ENCODE measurements around the gene SUMF1. TPM values are rescaled to one million over a fixed set of nuclear protein-coding genes. Genes with fewer than 3 reads are reported as not detected.

The SUMF1 gene
- total and polyA plus RNA-seq, 4 donors: 13.0 to 34.2 (median 23.5) TPM

DNA sequence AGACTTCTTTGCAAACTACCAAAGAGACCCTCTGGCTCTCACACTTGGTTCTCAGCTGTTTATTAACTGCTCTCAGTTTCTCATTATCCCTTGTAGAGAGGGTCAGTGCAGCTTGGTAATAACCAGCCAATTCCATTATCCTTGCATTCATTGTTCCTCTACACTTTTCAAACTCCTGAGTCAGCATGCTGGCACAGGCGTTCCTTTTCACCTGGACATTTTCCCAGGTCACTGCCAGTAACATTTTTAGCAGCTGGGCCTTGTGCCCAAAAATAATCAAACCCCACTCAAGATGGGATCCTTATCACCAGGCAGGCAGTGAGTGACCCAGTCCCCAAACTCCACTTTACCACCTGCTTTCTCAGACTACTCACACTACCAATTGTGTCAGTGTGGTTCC, 4.8 kb upstream of the SUMF1 start:
- Histone ChIP-seq H3K36me3 (ENCODE audit: control insufficient read depth in 4 of 4, insufficient read depth in 3 of 4, low read depth in 1 of 4, low read length in 3 of 4) (no peaks in the 10 kb centered on the region), H3K4me1 (ENCODE audit: control insufficient read depth in 4 of 4, insufficient read depth in 4 of 4, low read length in 3 of 4) (peaks cover 0 to 3% (median 3%) of the 10 kb centered on the region in 4 donors), H3K27me3 (ENCODE audit: control insufficient read depth in 4 of 4, insufficient read depth in 4 of 4, low read length in 3 of 4) (no peaks in the 10 kb centered on the region), H3K9ac (ENCODE audit: low read depth in 1 of 2, low read length in 2 of 2) (no peak overlapping the region), H3K9me3 (ENCODE audit: control insufficient read depth in 4 of 4, low read length in 3 of 4) (no peaks in the 10 kb centered on the region), H3K27ac (ENCODE audit: low read depth in 1 of 2, low read length in 2 of 2) (no peak overlapping the region), H3K4me3 (ENCODE audit: low read depth in 1 of 3, low read length in 3 of 3) (no peak overlapping the region)
- TF ChIP-seq HNF4A (conservative IDR thresholded peaks at IDR 0.05) (no peak), ZBTB33 (IDR thresholded peaks at IDR 0.05) (no peak), TAF1 (conservative IDR thresholded peaks at IDR 0.05) (no peak), JUND (IDR thresholded peaks at IDR 0.05) (no peak), NR2F2 (IDR thresholded peaks at IDR 0.05) (no peak), RXRA (IDR thresholded peaks at IDR 0.05) (peak in 1 of 2 donors; percentile 13)
- WGBS: 22% methylated on average over 1 of the region's 1 CpG
- no peak for DNase-seq (ENCODE audit: low spot score)

DNA sequence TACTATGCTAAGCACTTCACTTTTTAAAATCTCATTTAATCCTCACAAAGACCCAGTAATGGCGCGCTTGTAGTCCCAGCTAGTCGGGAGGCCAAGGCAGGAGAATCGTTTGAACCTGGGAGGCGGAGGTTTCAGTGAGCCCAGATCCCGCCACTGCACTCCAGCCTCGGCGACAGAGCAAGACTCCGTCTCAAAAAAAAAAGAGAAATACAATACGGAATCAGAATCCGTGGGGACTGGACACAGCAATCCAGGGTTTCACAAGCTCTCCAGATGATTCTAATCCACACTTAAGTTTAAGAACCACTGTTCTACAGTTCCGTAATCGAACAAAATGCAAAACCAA, 426 bp upstream of the SUMF1 start:
- H3K4me3 ChIP-seq (ENCODE audit: low read depth in 1 of 3, low read length in 3 of 3): peak overlapping the region; percentile 71 to 83 (median 75)
- WGBS: 78% methylated on average over 13 of the region's 13 CpGs
- peaks cover 1 to 11% (median 8%) of the 10 kb centered on the region in 4 donors for H3K4me1 ChIP-seq (ENCODE audit: control insufficient read depth in 4 of 4, insufficient read depth in 4 of 4, low read length in 3 of 4)
- H3K27me3 ChIP-seq (ENCODE audit: control insufficient read depth in 4 of 4, insufficient read depth in 4 of 4, low read length in 3 of 4): no peaks in the 10 kb centered on the region
- H3K36me3 ChIP-seq (ENCODE audit: control insufficient read depth in 4 of 4, insufficient read depth in 3 of 4, low read depth in 1 of 4, low read length in 3 of 4): no peaks in the 10 kb centered on the region
- H3K9me3 ChIP-seq (ENCODE audit: control insufficient read depth in 4 of 4, low read length in 3 of 4): no peaks in the 10 kb centered on the region
- peak overlapping the region; percentile 67 to 68 for H3K27ac ChIP-seq (ENCODE audit: low read depth in 1 of 2, low read length in 2 of 2)
- TF ChIP-seq, protein P1, sequence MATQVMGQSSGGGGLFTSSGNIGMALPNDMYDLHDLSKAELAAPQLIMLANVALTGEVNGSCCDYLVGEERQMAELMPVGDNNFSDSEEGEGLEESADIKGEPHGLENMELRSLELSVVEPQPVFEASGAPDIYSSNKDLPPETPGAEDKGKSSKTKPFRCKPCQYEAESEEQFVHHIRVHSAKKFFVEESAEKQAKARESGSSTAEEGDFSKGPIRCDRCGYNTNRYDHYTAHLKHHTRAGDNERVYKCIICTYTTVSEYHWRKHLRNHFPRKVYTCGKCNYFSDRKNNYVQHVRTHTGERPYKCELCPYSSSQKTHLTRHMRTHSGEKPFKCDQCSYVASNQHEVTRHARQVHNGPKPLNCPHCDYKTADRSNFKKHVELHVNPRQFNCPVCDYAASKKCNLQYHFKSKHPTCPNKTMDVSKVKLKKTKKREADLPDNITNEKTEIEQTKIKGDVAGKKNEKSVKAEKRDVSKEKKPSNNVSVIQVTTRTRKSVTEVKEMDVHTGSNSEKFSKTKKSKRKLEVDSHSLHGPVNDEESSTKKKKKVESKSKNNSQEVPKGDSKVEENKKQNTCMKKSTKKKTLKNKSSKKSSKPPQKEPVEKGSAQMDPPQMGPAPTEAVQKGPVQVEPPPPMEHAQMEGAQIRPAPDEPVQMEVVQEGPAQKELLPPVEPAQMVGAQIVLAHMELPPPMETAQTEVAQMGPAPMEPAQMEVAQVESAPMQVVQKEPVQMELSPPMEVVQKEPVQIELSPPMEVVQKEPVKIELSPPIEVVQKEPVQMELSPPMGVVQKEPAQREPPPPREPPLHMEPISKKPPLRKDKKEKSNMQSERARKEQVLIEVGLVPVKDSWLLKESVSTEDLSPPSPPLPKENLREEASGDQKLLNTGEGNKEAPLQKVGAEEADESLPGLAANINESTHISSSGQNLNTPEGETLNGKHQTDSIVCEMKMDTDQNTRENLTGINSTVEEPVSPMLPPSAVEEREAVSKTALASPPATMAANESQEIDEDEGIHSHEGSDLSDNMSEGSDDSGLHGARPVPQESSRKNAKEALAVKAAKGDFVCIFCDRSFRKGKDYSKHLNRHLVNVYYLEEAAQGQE (IDR thresholded peaks at IDR 0.05): no peak
- TF ChIP-seq, protein P2, sequence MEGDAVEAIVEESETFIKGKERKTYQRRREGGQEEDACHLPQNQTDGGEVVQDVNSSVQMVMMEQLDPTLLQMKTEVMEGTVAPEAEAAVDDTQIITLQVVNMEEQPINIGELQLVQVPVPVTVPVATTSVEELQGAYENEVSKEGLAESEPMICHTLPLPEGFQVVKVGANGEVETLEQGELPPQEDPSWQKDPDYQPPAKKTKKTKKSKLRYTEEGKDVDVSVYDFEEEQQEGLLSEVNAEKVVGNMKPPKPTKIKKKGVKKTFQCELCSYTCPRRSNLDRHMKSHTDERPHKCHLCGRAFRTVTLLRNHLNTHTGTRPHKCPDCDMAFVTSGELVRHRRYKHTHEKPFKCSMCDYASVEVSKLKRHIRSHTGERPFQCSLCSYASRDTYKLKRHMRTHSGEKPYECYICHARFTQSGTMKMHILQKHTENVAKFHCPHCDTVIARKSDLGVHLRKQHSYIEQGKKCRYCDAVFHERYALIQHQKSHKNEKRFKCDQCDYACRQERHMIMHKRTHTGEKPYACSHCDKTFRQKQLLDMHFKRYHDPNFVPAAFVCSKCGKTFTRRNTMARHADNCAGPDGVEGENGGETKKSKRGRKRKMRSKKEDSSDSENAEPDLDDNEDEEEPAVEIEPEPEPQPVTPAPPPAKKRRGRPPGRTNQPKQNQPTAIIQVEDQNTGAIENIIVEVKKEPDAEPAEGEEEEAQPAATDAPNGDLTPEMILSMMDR (IDR thresholded peaks at IDR 0.05; ENCODE audit: low read depth, low read length, missing input control): peak; percentile 4
- H3K9ac ChIP-seq (ENCODE audit: low read depth in 1 of 2, low read length in 2 of 2): no peak overlapping the region
- no peak for DNase-seq (ENCODE audit: low spot score)

- no peak for DNase-seq (ENCODE audit: low spot score)
- Histone ChIP-seq H3K4me1 (ENCODE audit: control insufficient read depth in 4 of 4, insufficient read depth in 4 of 4, low read length in 3 of 4) (peaks cover 1 to 11% (median 7%) of the 10 kb centered on the region in 4 donors), H3K9ac (ENCODE audit: low read depth in 1 of 2, low read length in 2 of 2) (no peak overlapping the region)
Observed at GRCh38 chr3:4464576-4464975, 2.5 kb downstream of the SUMF1 start.

More at GRCh38 chr3:4464576-4464975, 2.5 kb downstream of the SUMF1 start:
- TF ChIP-seq FOXA1 (IDR thresholded peaks at IDR 0.05) (no peak), RXRA (IDR thresholded peaks at IDR 0.05) (no peak), GABPA (IDR thresholded peaks at IDR 0.05 in 1 of 2, conservative IDR thresholded peaks at IDR 0.05 in 1 of 2) (no peak), HNF4G (IDR thresholded peaks at IDR 0.05) (no peak), JUND (IDR thresholded peaks at IDR 0.05) (no peak), ZBTB33 (IDR thresholded peaks at IDR 0.05) (no peak), EGR1 (IDR thresholded peaks at IDR 0.05; ENCODE audit: low read depth in 2 of 2) (no peak)
- TF ChIP-seq, protein P1 (IDR thresholded peaks at IDR 0.05): no peak
- Histone ChIP-seq H3K27ac (ENCODE audit: low read depth in 1 of 2, low read length in 2 of 2) (no peak overlapping the region), H3K27me3 (ENCODE audit: control insufficient read depth in 4 of 4, insufficient read depth in 4 of 4, low read length in 3 of 4) (no peaks in the 10 kb centered on the region), H3K36me3 (ENCODE audit: control insufficient read depth in 4 of 4, insufficient read depth in 3 of 4, low read depth in 1 of 4, low read length in 3 of 4) (no peaks in the 10 kb centered on the region), H3K9me3 (ENCODE audit: control insufficient read depth in 4 of 4, low read length in 3 of 4) (no peaks in the 10 kb centered on the region), H3K4me3 (ENCODE audit: low read depth in 1 of 3, low read length in 3 of 3) (no peak overlapping the region)
- 81% methylated on average over 1 of the region's 1 CpG for WGBS
